Fibroblast of skin of back (primary cell): ENCODE data around the gene MGLL.

ENCODE experiments used
- DNase-seq: peaks from one replicate; pipeline ENCODE4 v3.0.0-alpha.2; 2013

MGLL gene

GRCh38 chr3:127738192-127738840 is 84.0 kb downstream of the MGLL start:
- DNase-seq = peak; percentile 82

- no peak for DNase-seq
Measured at GRCh38 chr3:127736801-127737539, 85.3 kb downstream of the MGLL start.

- DNase-seq = peak; percentile 83
Measured at GRCh38 chr3:127735767-127736693, 86.3 kb downstream of the MGLL start.

GRCh38 chr3:127734754-127735473 is 87.4 kb downstream of the MGLL start:
- DNase-seq = peak; percentile 100

GRCh38 chr3:127734181-127734720 is 88.1 kb downstream of the MGLL start:
- DNase-seq = no peak

- DNase-seq = no peak
Measured at GRCh38 chr3:127733781-127734180, 88.5 kb downstream of the MGLL start.

GRCh38 chr3:127732879-127733350 is 89.4 kb downstream of the MGLL start:
- DNase-seq = no peak

- no peak for DNase-seq
Measured at GRCh38 chr3:127732303-127732702, 90.0 kb downstream of the MGLL start.

GRCh38 chr3:127731546-127732289 is 90.6 kb downstream of the MGLL start:
- no peak for DNase-seq

GRCh38 chr3:127730666-127731295 is 91.5 kb downstream of the MGLL start:
- DNase-seq = no peak

- no peak for DNase-seq
Measured at GRCh38 chr3:127730171-127730570, 92.1 kb downstream of the MGLL start.

- no peak for DNase-seq
Measured at GRCh38 chr3:127729556-127730056, 92.7 kb downstream of the MGLL start.

GRCh38 chr3:127728417-127729015 is 93.8 kb downstream of the MGLL start:
- no peak for DNase-seq

GRCh38 chr3:127726894-127727293 is 95.4 kb downstream of the MGLL start:
- DNase-seq = no peak

GRCh38 chr3:127723011-127723567 is 99.2 kb downstream of the MGLL start:
- DNase-seq = peak; percentile 57

- no peak for DNase-seq
Measured at GRCh38 chr3:127722091-127722784, 100.1 kb downstream of the MGLL start.

GRCh38 chr3:127720985-127721935 is 101.1 kb downstream of the MGLL start:
- no peak for DNase-seq
